CD4-positive, alpha-beta T cell treated with Interleukin-15 for 4 hours (primary cell): ENCODE data around the gene CARD6.
"Not testable (repeated sequence)": the region's sequence is repeated elsewhere in the genome, so short reads cannot be mapped to it uniquely, and the experiment has no call there.

ENCODE experiments used
- DNase-seq: peaks from one replicate; pipeline ENCODE4 v3.0.0-alpha.2; 2020; ENCODE audit warnings: low spot score

CARD6 gene

GRCh38 chr5:40828690-40829661, 12.2 kb upstream of the CARD6 start:
- DNase-seq, result no peak

GRCh38 chr5:40829748-40830533, 11.2 kb upstream of the CARD6 start:
- no peak for DNase-seq

DNA sequence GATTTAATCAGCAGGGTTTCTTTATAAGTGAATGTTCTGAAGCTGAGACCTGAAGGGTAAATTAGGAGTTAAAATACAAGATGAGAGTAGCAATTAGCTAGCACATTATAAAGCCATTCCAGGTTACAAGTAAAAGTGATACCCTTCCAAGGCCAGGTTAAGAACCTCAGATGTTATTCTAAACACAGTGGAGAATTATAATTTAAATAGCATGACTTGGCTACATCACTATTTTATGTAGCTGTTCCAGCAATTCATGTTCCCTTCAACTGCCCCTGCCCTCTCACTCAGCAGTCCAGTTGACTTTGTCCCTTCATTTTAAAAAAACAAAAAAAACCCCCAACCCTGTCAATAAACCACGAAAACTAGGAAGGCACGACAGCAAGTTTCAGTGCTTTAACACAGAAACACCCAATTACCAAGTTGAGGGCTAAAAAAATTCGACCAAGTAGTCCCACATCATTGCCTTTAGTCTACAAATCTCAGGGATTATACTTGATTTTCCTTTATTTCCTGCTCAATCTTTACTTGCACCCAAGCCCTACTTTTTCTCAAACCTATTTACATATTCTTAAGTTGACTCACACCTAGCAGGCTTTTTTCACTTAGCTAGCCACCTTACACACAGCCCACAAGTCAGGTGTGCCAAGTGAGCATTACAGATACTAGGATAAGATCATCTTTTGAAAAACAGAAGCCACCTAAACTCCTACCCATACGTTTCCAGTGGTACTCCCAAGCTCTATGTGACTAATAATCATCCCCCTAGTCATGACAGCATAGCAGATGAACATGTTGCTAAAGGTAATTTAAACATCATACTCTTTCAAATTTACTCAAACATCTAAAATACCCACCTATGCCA, 9.6 kb upstream of the CARD6 start:
- no peak for DNase-seq

DNA sequence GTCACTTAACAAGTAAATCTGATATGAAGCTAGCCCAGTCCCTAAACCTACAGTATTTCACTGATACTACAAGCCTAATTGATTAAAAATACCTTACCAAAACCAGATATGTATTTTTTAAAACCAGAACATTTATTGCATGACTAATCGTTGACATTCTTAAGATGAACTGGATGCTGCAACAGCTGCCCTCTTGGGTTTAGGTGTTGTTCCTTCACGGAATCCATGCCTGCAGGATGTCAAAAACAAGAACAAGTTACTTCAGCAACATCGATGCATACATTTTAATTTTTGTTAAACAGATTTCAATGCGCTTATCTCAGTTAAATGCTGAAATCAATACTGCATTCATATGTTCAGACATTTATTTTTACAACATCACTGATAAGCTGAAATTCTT, 8.8 kb upstream of the CARD6 start:
- no peak for DNase-seq

DNA sequence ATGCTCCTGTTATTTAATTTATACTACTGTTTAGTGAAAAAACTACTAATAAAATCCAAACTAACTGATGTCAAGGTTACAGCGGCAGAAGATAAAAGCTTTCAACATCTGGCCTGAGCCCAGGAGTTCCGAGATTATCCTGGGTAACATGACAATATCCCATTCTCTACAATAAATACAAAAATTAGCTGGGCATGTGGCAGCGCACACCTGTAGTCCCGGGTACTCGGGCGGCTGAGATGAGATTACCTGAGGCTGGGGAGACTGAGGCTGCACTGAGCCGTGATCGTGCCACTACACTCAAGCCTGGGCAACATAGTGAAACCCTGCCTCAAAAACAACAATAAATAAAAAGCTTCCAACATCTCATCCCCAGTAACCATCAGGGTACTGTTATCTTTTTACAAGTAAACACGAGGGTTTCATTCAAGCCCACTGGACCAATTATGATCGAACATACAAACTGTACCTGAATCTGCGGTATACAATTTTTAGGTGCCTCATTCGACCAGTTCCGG, 7.4 kb upstream of the CARD6 start:
- no peak for DNase-seq

DNA sequence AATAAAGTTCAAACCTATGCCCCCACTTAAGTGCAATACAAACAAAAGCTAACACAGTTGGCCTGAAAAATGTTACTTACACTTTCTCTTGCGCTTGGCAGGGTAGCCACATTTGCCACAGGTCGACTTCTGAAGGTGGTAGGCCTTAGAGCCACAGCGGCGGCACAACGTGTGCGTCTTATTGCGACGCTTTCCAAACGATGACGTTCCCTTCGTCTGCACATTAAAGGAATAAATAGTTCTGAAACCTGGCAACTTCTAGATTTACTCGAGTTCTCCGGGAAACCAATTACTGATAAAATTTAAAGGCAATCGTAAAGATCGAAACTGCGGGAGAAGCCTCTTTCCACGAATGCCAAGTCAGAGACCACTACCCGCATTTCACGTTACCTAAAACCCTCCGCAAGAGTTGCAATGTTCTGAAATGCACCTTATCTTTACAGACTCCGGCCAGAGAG, 6.7 kb upstream of the CARD6 start:
- peak; percentile 43 for DNase-seq

GRCh38 chr5:40834849-40835787, 6.0 kb upstream of the CARD6 start, which contains the start of gene RPL37:
Gene RPL37 (minus strand): TSS chr5:40835222. CDS start chr5:40835185, 37 bp downstream.
- peak; percentile 93 for DNase-seq

DNA sequence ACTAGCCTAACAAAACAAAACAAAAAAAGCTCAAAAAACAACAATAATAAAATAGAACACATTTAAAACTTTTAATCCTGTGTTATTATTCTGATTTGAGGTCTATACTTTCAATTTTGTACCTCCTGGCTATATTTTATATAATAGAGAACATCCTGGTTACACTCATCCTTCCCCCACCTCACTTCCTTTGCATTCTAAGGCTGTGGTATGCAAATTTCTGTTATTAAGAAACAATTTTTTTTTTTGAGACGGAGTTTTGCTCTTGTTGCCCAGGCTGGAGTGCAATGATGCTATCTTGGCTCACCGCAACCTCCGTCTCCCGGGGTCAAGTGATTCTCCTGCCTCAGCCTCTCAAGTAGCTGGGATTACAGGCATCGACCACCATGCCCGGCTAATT, 3.1 kb upstream of the CARD6 start:
- DNase-seq, result no peak

DNA sequence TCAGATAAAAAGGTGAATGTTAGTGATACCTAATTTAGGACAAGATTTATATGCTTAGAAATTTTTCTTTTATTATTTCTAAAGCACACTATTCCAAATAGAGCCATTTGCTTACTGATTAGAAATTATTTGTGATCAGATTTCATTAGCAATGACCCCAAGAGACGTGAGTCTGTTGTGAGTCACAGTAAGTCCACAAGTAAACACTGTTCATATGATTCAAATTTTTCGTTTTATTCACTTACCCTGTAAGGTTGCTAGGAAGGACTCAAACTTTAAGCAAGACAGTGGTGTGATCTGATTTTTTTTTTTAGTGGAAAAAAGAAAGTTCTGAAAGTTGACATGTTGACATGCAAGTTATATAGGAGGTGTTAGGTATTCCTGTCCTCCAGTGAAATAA, 1.2 kb downstream of the CARD6 start:
- DNase-seq, result no peak

- no peak for DNase-seq
These were observed 3.4 kb downstream of the CARD6 start for GRCh38 chr5:40844565-40844964.

DNA sequence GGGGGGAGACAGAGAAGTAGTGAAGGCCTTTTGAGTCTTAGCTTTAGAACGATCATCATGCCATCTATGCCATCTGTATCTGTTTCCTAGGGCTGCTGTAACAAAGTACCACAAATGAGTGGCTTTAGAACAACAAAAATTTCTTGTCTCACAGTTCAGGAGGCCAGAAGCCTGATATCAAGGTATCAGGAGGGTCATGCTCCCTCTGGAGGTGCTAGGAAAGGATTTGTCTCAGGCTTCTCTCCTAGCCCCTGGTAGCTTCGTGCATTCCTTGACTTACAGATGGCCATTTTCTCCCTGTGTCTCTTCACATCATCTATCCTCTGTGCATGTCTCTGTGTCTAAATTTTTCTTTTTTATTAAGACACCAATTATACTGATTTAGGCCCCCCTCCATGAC, 5.2 kb downstream of the CARD6 start:
- no peak for DNase-seq

DNA sequence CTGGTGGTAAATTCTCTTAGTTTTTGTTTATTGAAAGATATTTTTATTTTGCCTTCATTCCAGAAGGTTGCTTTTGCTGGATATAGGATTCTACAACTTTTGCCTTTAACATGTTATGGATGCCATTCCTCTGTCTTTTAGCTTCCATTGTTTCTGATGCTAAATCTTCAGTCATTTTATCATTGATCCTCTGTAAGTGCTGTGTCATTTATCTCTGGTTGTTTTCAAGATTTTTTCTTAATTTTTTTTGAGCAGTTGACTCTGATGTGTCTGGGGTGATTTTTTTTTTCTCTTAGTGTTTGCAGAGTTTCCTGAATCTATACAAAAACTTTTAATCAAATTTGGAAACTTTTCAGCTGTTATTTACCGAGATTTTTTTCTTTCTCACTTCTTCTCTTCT, 6.4 kb downstream of the CARD6 start:
- DNase-seq, result no peak

DNA sequence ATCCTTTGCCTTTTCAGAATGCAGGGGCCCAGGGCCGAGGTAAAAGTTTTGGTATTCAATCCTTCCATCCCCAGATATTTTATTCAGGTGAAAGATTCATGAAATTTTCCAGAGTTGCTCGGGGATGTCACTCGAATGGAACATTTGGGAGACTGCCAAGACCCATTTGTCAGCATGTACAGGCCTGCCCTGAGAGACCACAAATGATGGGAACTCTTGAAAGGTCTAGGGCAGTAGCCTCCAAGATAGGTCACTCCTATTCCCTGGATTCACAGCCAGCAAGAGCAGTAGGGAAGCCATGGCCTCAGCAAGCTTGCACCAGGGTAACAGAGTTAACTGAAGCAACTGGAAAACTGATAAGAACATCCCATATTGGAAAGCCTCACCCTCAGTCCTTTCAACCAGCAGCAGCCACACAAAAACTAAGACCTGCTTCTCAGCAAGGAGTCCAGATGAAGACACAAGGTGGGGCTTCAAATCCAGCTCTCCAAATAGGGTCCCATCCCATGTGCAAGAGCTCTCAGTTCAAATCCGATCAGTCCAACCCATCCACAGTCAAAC, 12.5 kb downstream of the CARD6 start:
- no peak for DNase-seq

DNA sequence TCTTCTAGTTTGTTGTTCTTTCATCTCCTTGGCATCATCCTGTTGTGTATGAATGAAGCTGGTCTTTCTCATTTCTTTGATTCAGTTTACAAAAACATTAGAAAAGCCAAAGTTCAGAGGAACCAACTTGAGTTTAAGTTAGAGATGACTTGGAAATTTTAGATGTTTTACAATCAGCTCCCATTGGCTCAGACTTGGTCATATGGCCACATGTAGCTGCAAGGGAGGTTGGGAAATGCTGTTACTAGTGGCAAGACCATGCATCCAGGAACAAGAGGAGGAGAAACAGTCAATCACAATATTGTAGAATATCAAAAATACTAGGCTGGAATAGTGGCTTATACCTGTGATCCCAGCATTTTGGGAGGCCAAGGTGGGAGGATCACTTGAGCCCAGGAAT, 19.5 kb downstream of the CARD6 start:
- DNase-seq, result no peak

DNA sequence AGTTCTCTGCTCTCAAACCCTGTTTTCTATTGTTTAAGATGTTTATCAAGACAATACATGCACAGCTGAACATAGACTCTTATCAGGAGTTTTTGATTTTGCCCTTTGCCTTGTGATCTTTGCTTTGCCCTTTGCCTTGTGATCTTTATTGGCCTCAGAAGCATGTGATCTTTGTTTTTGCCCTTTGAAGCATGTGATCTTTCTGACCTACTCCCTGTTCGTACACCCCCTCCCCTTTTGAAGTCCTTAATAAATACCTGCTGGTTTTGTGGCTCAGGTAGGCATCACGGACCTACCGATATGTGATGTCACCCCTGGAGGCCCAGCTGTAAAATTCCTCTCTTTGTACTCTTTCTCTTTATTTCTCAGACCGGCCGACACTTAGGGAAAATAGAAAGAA, 23.8 kb downstream of the CARD6 start:
- DNase-seq, result not testable (repeated sequence)

DNA sequence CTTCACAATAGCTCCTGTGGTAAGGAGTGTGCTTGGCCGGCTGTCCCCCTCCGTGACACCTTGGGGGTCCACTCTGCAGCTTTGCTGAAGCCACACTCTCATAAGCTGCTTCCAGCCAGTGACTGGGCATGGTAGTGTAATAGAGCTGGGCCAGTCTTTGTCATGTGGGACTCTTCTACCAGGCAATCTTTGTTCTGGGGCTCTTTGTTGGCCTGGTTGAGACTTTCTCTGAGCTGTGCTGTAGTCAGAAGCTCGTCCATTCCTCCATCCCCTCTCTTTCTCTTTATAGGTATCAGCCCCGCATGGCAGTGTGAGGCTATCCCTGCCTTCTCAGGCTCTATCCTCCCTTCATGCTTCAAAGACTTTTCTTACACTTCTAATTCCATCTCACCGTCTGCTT, 25.7 kb downstream of the CARD6 start:
- DNase-seq, result no peak

DNA sequence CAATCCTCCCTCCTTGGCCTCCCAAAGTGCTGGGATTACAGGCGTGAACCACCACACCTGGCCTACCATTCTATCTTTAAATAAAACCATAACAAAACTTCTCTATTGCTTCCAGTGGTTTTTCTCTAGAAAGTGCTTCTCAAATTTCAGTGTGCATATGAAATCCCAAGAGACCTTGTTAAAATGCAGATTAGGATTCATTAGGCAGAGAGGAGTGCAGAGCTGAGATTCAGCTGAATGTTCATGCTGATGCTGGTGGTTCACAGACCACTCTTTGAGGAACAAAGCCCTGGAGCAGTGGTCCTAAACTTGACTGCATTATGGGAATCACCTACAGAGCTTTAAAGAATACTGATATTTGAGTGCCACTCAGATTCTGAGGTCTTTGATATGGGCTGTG, 28.2 kb downstream of the CARD6 start:
- DNase-seq, result no peak

GRCh38 chr5:40871177-40871576, 30.0 kb downstream of the CARD6 start:
- no peak for DNase-seq

- DNase-seq, result not testable (repeated sequence)
These were observed 31.1 kb downstream of the CARD6 start for GRCh38 chr5:40872253-40872652.

DNA sequence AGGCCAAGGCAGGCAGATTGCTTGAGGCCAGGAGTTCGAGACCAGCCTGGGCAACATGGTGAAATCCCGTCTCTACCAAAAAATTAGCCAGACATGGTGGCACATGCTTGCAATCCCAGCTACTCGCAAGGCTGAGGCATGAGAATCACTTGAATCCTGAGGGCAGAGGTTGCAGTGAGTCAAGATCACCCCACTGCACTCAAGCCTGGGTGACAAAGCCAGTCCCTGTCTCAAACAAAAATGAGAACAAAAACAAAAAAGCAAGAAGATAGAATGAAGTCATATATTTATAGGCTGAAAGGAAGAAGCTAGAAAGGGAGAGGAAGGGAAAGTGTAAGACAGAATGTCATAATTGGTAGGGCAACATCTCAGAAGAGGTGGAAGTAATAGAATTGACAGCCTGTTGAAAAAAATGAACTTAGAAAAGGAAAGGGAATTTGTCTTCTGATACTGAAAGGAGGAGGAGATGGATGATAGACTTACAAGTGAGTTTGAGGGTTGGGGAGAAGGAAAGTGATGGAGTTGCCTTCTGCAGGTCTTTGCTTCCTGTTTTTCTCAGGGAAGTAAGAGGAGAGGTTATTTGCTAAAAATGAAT, 32.2 kb downstream of the CARD6 start:
- DNase-seq, result no peak
